Activated CD4-positive, alpha-beta T cell treated with anti-CD3 and anti-CD28 coated beads, Interleukin-2, amount 50 U/mL, for 16 hours (primary cell): ENCODE measurements around the gene SMIM15.
"Not testable (repeated sequence)": the region's sequence is repeated elsewhere in the genome, so short reads cannot be mapped to it uniquely, and the experiment has no call there.

ENCODE experiments used
- DNase-seq: peaks from one replicate; pipeline ENCODE4 v3.0.0-alpha.2; 2020

Gene SMIM15

GRCh38 chr5:61162010-61162831 lies at the start of gene SMIM15:
TSS of gene SMIM15 (minus strand) at chr5:61162468. CDS start at chr5:61160171, 2,297 bp downstream.
- peak; percentile 92 for DNase-seq

DNA sequence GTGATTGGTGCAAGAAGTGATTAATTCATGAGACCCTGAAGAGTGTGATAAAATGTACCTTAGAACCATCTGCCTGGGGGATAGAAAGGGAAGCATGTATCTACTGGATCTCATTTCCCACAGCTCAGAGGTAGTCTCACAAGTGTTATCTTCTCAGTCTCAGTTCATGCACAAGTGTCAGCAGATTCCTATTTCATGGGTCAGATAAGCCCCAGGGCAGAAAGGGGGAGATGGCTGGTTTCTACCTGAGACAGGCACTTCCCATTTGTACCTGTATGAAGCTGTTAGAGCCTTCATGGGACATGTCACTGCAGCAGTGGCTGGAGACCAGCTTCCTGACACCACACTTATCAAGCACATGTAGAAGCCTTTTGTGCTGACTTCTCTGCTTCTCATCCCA lies 45.6 kb upstream of the SMIM15 start:
- no peak for DNase-seq

- DNase-seq = no peak
Observed at GRCh38 chr5:61205013-61205412, 42.7 kb upstream of the SMIM15 start.

DNA sequence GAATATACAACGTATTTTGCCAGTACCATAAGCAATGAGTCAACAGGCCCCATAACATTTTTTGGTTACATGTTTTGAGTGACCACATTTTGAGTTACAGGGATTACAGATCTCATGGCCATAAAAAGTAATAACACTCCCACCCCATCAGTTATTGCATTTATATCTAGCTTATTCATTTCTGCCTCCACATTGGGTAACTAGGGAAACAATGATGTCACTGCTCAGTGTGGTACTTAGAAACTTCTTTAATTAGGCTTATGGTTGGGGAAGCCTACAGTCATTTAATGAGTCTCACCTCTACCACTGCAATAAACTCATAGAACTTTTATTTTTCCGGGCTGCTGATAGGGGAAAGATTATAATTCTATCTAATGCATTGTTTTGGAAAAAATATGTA lies 39.9 kb upstream of the SMIM15 start:
- DNase-seq = peak; percentile 87

- peak; percentile 9 for DNase-seq
Observed at GRCh38 chr5:61200582-61201155, 38.4 kb upstream of the SMIM15 start.

DNA sequence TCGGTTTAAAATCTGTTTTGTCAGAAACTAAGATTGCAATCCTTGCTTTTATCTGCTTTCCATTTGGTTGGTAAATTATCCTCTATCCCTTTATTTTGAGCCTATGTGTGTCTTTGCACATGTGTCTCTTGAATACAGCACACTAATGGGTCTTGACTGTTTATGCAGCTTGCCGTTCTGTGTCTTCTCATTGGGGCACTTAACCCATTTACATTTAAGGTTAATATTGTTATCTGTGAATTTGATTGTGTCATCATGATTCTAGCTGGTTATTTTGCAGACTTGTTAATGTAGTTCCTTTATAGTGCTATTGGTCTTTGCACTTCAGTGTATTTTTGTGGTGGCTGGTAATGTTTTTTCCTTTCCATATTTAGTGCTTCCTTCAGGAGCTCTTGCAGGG lies 36.3 kb upstream of the SMIM15 start:
- no peak for DNase-seq

DNA sequence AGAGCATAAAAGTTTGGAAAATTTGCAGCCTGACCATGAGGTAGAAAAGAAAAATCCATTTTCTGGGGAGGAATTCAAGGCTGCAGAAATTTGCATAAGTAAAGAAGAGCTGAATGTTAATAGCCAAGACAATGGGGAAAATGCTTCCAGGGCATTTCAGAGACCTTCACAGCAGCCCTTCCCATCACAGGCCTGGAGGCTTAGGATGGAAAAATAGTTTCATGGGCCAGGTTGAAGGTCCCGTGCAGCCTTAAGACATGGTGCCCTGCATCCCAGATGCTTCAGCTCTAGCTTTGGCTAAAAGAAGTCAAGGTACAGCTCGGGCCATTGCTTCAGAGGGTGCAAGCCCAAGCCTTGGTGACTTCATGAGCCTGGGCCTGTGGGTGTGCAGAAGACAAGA lies 25.6 kb upstream of the SMIM15 start:
- not testable (repeated sequence) for DNase-seq

DNA sequence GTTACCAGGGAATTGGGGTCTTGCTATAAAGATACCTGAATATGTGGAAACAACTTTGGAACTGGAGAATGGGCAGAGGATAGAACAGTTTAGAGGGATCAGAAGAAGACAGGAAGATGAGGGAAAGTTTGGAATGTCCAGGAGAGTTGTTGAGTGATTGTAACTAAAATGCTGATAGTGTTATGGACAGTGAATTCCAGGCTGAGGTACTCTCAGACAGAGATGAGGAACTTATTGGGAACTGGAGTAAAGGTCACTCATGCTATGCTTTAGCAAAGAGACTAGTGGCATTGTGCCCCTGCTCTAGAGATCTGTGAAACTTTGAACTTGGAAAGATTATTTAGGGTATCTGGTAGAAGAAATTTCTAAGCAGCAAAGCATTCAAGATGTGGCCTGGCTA lies 25.1 kb upstream of the SMIM15 start:
- DNase-seq = not testable (repeated sequence)

- DNase-seq = no peak
Observed at GRCh38 chr5:61186634-61187033, 24.4 kb upstream of the SMIM15 start.

- DNase-seq = no peak
Observed at GRCh38 chr5:61184708-61185107, 22.4 kb upstream of the SMIM15 start.

- no peak for DNase-seq
Observed at GRCh38 chr5:61183538-61183937, 21.3 kb upstream of the SMIM15 start.

GRCh38 chr5:61182449-61182848 lies 20.2 kb upstream of the SMIM15 start:
- no peak for DNase-seq

- DNase-seq = no peak
Observed at GRCh38 chr5:61180886-61181285, 18.6 kb upstream of the SMIM15 start.

GRCh38 chr5:61178702-61179101 lies 16.4 kb upstream of the SMIM15 start:
- DNase-seq = no peak

DNA sequence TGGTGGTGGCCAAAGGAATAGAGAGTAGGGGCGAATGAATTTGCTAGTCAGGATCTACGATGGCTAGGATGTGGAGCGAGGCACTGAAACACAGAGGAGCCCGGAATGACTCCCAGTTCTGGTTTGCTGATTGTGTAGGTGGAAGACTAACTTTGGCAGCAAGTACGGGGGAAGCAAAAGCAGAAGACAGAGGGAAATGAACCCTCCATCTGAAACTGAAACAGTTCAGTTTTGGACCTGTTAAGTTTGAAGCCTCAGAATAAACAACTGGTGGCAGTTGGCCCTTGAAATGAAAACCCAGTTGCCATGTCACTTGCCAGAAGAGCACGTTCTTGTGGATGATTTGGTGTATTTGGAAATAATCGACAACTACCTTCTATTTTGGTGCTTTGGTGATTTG lies 15.4 kb upstream of the SMIM15 start:
- DNase-seq = no peak

GRCh38 chr5:61177070-61177469 lies 14.8 kb upstream of the SMIM15 start:
- no peak for DNase-seq

DNA sequence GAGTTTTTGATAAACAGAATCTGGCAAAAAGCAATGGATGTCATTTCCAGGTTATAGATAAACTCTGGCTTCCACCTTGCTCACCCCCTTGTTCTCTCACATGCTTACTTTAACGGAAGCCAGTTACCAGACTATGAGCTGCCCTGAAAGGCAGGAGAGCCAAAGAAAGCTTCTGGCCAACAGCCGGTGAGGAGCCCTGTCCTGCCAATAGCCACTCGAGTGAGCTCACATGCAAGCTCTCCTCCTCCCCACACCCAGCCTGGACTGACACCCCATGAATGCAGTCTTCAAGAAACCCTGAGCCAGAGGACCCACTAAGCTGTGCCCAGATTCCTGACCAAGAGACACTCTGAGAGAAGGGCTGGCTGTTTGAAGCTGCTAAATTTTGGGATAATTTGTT lies 14.4 kb upstream of the SMIM15 start:
- no peak for DNase-seq

DNA sequence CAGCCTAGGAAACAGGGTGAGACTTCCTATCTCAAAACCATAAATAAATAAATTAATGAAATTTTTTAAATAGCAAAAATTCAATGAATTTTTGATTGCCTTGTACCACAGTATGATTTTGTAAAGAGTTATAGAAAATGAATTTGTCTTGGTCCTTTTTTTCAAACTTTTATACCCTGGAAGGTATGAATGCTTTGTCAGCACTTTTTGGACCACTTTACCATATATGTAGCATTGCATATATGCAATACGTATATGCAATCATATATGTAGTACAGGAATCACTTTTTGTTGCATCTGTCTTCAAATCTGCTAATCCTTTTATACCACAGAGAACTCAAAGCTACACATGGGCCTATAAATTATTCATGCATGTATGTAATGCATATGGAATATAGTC lies 9.2 kb upstream of the SMIM15 start:
- no peak for DNase-seq

DNA sequence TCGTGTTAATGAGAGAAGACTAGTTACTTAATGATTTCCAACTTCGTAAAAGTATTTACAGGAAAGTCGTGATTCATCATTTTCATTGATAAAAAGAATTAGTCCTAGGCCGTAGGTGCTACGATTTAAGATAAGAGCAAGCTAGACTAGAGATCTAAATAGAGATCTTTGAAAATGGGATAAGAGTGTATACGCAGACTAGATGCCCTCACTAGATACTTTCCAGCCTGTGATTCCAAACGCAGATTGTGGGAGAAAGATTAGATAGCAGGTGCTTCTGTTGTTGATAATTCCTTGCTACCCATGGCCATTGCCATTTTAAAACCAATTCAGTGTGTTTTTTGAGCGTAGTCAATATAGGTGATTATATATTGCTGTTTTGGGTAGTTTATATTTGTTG lies 6.7 kb upstream of the SMIM15 start:
- DNase-seq = no peak

DNA sequence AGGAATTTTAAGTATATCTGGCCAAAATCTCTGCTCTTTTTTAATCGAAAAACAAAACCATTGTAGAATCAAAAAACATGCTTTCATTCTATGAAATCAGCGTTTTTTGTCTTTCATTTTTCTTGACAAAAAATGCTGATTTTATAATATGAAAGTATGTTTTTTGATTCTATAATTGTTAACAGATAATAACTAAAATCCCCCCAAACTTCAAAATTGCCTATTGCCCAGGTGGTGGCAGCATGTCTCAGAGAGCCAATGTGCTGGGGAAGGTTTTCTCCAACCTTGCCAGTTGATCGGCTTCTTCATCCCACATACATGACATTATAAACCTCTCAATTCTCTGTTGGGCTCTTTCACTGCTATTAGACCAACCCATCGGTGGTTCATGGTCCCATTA lies 5.1 kb upstream of the SMIM15 start:
- no peak for DNase-seq

DNA sequence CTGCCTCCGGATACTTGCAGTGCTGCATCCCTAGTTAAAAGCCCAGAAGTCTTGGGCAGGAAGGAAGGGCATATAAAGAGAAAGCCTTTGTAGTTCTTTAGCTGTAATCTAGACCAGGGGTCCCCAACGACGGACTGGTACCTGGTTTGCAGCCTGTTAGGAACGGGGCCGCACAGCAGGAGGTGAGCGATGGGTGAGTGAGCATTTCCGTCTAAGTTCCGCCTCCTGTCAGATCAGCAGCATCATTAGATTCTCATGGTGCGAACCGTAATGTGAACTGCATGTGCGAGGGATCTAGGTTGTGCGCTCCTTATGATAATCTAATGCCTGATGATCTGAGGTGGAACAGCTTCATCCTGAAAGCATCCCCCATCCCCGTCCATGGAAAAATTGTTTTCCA lies 1.6 kb upstream of the SMIM15 start:
- no peak for DNase-seq

- no peak for DNase-seq
Observed at GRCh38 chr5:61162832-61163567, 732 bp upstream of the SMIM15 start.

GRCh38 chr5:61160497-61160896 lies 1.8 kb downstream of the SMIM15 start:
- no peak for DNase-seq

DNA sequence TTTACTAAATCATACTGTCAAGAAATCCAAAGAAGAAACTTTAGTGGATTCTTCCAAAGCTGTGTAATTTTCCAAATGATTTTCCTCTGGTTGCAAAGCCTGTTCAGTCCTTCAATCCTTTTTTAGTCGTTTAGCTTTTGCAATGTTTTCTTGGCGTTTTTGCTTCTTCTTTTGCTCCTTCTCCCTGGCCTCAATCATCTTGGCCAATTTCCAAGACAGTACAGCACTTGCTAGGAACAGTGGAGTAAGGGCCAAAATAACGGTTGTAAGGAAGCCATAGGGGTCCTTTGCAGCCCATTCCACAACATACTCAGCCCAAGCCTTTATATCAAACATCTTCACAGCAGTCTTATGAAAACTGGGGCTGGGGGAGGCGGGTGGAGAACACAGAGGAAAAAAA lies 2.4 kb downstream of the SMIM15 start:
- no peak for DNase-seq
